Eye (tissue), 1 donor: ENCODE results near the gene NSMCE1.

ENCODE experiments used
- DNase-seq: peaks from one replicate; pipeline ENCODE4 v3.0.0-alpha.2; 2015

The NSMCE1 gene

GRCh38 chr16:27242398-27242797, 26.2 kb downstream of the NSMCE1 start:
- DNase-seq, result no peak

- DNase-seq, result no peak
These were observed 26.9 kb downstream of the NSMCE1 start for GRCh38 chr16:27241658-27242057.

GRCh38 chr16:27240948-27241531, 27.5 kb downstream of the NSMCE1 start:
- no peak for DNase-seq

GRCh38 chr16:27239906-27240655, 28.5 kb downstream of the NSMCE1 start:
- no peak for DNase-seq

- no peak for DNase-seq
These were observed 29.5 kb downstream of the NSMCE1 start for GRCh38 chr16:27239026-27239425.

- no peak for DNase-seq
These were observed 30.0 kb downstream of the NSMCE1 start for GRCh38 chr16:27238591-27238990.

- no peak for DNase-seq
These were observed 30.5 kb downstream of the NSMCE1 start for GRCh38 chr16:27238016-27238587.

GRCh38 chr16:27237219-27238015, 31.2 kb downstream of the NSMCE1 start:
- DNase-seq, result peak; percentile 33

GRCh38 chr16:27236635-27237218, 31.8 kb downstream of the NSMCE1 start:
- peak; percentile 58 for DNase-seq

- no peak for DNase-seq
These were observed 32.7 kb downstream of the NSMCE1 start for GRCh38 chr16:27235938-27236245.

GRCh38 chr16:27235055-27235937, 33.3 kb downstream of the NSMCE1 start:
- DNase-seq, result peak; percentile 84

GRCh38 chr16:27234603-27235002, 34.0 kb downstream of the NSMCE1 start:
- no peak for DNase-seq

GRCh38 chr16:27234171-27234570, 34.4 kb downstream of the NSMCE1 start:
- DNase-seq, result no peak

GRCh38 chr16:27233731-27234130, 34.8 kb downstream of the NSMCE1 start:
- DNase-seq, result no peak

GRCh38 chr16:27232901-27233625, 35.5 kb downstream of the NSMCE1 start:
- no peak for DNase-seq

- DNase-seq, result no peak
These were observed 36.3 kb downstream of the NSMCE1 start for GRCh38 chr16:27232061-27232900.

- DNase-seq, result no peak
These were observed 36.9 kb downstream of the NSMCE1 start for GRCh38 chr16:27231692-27232060.

- DNase-seq, result no peak
These were observed 38.0 kb downstream of the NSMCE1 start for GRCh38 chr16:27230562-27231001.

GRCh38 chr16:27229891-27230470, 38.6 kb downstream of the NSMCE1 start:
- no peak for DNase-seq
